Pulmonary artery endothelial cell (primary cell): ENCODE results near the gene ARHGEF16. TPM values are rescaled to one million over a fixed set of nuclear protein-coding genes. Genes with fewer than 3 reads are reported as not detected.

Source experiments
- DNase-seq: peaks from one replicate; pipeline ENCODE4 v3.0.0-alpha.2; 2011; ENCODE audit warnings: low read depth, low spot score
- total RNA-seq: library from RNA; depleted of rRNA; stranded (reverse); fragments of >200 nt; gene quantifications from 2 replicates; pipeline ENCODE4 v1.2.3, GENCODE V29; 2014

The ARHGEF16 gene
- total RNA-seq, 1 donor from 2014 or later = 0.66 TPM

DNA sequence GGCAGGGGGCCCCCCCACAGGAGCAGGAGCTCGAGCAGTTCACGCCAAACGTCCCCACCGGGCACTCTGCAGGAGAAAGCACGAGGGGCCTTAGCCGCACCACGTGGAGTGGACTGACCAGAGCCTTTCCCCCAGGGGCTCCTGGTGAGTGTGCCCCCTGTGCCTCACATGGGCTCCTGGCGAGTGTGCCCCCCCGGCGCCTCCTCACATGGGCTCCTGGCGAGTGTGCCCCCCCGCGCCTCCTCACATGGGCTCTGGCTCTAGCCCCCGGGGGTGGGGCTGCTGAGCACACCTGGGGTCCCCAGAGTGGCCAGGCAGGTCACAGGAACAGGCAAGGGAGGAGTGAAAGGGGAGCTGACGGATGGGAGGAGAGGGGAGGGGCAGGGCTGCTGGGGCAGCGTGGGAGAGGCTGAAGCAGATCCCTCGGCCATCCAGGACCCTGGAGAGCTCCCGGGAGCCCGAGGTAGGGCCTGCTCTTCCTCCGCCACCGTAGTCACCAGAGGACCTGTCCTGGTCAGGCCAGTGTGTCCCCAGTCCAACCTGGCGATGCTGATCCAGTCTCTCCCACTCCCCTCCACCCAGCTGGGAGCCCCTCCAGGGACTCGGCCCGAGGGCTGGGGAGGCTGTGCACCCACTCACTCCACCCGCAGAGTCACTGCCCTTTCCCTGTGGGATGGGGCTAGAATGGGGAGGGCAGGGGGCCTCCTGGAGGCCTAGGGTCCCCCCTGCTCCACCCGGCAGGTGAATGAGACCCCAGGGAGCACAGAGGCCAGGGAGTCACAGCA lies 47.6 kb downstream of the ARHGEF16 start:
- DNase-seq = peak; percentile 24

DNA sequence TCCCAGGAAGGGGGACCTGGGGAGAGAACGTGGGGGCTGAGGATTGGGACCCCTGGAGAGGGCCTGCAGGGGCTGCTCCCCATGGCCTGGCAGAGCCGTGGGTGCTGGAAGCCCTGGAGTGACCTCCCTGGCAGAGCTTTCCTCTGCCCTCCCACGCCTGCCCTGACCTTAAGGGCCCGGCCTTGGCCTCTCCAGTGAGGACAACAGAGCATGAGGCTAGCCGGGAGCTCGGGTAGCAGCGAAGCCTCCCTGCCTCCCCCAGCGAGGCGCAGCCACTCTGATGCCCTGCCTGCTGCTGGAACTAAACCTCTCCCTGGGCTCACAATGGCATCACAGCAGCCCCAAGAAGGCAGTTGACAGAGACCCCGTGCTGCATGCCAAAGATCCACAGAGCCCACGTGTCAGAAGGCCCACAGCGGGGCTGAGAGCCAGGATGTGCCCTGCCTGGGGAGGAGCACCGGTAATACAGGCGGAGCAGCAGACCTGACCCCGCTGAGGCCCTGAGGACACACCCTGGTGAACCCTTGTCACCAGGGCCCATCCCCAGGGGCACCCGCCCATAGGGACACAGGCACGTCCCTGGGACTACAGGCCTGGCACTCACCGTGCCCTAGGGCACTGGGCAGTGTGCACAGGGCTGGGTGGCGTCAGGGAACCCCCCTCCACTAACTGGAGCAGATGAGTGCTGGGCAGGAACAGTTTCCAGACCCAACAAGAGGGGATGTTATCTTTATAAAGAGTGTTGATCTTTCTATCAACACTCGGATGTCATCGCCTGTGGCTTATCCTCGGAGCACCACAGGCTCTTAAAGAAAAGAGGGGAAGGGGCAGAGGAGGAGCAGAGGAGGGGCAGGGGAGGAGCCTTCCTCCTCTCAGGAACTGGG lies 48.4 kb downstream of the ARHGEF16 start:
- no peak for DNase-seq

DNA sequence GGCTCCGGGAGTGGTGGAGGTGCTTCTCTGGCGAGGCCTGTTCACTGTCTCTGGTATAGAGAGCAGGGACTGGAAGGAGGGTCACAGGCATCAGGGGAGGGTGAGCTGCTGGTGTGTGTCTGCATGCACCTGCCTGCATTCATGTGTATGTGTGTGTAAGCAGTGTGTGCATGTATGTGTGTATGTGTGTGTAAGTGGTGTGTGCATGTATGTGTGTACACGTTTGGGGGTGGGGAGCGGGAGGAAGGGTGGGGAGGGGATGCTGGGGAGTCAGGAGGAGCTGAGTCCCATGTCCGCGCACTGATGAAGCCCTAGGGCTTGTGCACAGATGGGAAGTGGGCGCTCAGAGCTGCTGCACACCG lies 49.0 kb downstream of the ARHGEF16 start:
- DNase-seq = no peak

DNA sequence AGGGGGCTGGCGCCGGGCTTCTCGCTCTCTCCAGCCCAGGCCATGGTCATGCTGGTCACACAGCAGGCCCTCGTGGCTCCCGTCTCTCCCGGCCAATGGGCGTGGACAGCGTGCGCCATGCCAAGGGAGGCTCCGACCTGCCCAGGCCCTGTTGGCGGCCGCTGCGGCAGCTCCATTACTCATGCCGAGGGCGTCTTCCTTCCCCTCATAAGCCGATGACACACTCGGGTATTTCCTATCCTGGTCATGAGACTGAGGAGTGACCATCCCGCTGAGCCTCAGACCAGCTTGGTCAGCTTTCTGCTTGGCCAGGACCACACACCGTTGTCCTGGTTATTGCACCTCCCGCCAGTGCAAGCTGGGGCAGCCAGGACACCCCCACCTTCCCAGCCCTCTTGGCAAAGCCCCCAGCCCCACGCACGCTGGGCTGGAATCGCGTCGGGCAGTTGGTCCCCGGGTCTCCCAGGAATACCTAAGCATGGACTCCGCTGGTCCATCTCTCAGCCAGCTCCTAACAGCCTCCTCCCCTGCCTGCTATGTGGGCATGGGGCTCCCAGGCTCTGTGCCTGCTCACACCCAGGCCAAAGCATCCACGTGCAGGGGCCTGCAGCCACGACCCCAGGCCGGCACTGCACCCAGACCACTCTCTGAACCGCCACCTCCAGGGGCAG lies 49.8 kb downstream of the ARHGEF16 start:
- peak; percentile 88 for DNase-seq

DNA sequence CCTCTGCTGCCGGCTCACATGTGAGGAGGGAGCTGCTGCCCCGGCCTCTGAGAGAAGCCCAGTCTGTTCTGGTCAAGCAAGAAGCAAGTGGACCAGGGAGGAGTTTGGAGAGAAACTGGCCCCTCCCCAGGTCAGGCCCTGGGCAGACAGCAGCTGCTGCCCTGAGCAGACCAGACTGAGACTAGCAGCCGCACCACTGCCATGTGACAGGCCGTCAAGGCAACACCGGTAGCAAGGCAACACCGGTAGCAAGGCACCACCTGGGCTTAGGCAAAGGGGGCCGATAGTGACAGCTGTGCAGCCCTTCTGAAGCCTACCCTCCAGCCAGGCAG lies 50.3 kb downstream of the ARHGEF16 start:
- no peak for DNase-seq

DNA sequence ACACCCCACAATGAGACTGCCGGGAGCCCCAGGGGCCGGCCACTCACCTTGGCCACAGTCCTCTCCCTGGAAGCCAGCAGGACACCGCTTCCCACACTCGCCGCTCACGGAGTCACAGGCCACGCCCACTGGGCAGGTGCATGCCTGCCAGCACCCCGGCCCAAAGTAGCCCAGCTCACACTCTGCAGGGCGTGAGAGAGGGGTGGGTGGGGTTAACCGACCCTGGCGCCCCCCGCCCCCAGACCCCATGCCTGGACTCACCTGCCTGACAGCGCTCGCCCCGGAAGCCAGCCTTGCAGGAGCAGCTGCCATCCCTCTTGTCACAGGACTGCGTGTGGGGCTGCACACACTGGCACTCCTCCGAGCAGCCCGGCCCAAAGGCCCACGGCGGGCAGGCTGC lies 50.7 kb downstream of the ARHGEF16 start:
- no peak for DNase-seq

DNA sequence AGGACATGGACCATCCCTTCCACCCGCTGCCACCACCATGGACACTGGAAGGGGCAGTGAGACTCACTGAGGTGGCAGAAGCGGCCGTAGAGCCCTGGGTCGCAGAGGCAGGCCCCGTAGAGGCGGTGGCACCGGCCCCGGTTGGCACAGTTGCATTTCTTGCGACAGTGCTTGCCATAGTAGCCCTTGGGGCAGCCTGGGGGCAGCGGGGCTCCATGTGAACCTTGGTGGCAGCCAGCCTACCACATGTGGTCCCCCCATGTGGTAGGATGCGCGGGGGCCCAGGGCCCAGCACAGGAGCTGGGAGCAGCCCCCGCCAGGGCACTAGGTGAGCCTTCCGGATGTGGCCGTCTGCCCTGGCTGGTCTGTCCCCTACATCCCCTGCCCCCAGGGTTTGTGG lies 51.6 kb downstream of the ARHGEF16 start:
- no peak for DNase-seq

DNA sequence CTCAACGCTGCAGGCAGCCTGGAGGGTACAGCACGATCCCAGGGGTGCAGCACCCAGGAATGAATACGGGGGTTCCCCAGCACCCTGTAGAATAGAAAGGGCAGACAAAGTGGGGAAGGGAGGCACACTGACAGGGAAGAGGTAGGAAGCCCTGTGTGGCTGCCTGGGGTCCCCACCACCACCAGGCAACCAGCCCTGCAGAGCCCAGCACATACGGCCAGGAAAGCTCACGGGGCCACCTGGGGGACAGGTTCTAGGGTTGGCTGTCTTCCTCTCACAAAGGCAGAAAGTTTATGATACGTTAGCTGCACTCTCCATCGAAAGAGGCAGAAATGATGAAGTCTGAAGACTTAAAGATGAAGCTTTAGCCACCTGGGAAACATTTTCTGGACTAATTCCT lies 52.5 kb downstream of the ARHGEF16 start:
- DNase-seq = no peak

DNA sequence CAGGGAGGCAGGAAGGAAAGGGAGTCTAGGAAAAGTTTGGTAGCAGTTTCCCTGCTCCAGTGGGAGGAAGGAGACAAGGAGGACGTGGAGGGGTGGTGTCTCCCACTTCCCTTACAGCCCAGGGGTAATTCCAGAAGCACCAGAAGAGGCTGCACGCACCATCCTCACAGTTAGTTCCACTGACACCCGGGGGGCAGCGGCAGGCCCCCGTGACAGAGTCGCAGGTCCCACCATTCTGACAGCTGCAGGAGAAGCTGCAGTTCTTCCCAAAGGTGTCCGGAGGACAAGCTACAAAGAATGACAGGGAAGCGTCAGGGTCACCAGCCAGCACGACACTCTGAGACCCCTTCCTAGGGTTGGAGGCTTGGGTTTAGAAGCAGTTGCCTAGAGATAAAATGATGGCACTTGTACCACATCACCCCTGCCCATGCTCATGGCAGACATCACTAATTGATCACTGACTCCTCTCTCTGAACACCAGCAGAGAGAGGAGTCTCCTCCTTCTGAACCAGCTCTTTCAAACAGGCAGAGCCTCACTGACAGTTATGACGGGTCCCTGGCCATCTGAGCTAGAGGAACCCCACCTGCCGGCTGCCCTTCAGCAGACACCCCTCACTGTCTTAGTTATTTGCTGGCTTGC lies 53.3 kb downstream of the ARHGEF16 start:
- DNase-seq = no peak

DNA sequence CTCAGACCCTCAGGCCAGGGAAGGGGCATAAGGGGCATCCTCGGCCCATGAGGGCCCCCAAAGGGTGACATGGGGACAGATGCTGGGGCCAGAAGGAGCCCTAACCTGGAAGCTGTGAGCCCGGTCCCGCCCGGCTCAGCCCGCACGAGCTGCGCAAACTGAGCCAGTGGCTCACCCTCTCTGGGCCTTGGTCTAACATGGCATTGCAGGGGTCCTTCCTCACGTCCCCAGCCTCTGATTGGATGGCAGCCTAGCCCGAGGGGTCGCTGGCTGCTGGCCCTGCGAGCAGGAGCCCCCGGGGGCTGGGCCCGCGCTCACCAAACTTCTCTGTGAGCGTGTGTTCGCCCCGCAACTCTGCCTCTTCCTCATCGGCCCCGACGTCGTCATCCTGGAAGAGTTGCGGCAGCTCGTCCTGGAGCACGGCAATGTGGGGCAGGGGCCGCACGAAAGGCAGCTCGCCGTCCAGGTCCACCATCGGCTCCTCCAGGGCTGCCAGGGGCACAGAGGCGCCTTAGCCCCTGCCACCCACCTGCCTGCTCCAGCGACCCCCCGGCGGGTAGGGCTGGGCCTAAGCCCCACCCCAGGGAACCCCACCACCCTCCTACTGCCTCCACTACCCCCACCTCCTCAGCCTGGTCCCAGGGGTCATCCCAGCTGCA lies 54.4 kb downstream of the ARHGEF16 start:
- DNase-seq = no peak

DNA sequence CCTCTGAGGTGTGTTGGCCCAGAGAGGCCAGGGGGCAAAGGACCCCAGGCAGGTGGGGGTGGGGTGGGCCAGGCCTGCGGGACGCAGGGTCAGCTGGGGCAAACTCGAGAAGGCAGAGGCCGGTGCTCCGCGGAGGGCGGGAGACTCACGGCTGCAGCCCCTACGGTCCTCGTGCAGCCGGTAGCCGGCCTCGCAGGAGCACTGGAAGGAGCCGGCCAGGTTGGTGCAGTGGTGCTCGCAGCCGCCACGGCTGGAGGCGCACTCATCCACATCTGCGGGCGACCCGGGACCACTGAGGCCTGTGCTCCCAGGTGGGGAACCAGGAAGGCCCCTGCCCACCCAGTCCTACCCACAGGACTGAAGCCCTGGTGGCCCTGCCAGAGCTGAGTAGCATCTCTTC lies 55.3 kb downstream of the ARHGEF16 start:
- DNase-seq = no peak

DNA sequence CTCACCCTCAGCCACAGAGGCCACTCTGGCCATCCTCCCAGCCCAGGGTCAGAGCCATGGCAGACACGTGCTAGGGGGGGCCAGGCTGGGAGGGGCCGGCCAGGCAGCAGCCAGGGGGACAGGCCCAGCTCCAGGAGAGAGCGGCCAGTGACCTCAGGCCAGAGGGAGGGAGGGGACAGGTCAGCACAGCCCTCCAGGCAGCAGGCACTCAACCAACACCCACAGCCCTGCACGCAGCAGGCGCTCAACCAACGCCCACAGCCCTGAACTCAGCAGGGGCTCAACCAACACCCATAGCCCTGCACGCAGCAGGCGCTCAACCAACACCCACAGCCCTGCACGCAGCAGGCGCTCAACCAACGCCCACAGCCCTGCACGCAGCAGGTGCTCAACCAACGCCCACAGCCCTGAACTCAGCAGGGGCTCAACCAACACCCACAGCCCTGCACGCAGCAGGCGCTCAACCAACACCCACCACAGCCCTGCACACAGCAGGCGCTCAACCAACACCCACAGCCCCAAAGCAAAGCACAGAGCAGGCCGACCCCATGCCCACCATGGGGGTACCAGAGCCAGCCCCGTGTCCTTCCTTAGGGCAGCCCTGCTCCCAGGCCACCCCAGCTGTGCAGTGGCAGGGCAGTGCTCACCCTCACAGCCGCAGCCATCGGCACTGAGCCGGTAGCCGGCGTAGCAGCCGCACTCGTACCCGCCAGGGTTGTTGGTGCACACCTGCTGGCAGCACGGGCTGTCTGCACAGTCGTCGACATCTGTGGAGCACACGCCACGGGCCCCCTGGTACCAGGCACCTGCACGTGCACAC lies 55.9 kb downstream of the ARHGEF16 start:
- no peak for DNase-seq

DNA sequence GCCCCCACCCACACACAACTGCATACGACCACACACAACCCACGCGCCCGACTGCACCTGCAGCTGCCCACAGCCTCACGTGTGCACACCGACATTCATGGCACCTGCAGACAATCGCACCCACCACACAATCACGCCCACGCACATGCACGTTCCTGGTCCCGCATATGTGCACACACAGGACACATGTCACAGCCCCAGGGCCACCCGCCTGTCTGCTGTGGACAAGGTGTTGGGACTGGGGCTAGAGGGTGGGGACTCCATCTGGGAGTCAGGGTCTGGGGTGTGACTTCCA lies 56.4 kb downstream of the ARHGEF16 start:
- DNase-seq = no peak

DNA sequence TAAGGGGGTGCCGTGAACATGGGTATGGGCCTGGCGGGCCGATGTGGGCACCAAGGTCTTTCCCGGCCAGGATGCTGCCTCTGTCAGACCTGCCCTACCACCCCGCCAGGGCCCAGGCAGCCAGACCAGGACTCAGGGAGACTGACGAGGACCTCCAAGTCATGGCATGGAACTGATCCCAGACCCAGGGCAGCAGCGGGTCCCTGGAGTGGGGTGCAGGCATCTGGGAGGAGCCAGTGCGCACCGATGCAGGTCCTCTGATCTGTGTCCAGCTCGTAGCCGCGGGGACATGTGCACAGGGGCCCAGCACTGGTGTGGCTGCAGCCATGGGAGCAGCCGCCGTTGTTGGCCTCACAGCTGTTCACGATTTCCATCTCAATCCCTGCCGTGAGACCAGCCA lies 56.8 kb downstream of the ARHGEF16 start:
- DNase-seq = no peak

DNA sequence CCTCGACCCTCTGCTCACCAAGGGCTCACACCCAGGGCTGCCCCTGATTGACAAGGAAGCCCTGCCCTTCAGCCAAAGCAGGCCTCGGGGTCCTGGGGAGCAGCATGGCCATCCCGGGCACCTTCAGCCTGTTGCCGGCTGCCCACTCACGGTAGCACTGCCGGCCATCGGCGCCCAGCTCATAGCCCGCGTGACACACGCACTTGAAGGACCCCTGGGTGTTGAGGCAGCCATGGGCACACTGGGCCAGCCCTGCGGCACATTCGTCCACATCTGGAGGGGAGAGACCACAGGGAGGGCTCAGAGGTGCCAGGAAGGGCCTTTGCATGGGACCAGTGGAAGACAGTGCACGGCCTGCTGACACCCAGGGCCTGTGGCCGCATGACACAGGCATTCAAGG lies 57.4 kb downstream of the ARHGEF16 start:
- DNase-seq = no peak

DNA sequence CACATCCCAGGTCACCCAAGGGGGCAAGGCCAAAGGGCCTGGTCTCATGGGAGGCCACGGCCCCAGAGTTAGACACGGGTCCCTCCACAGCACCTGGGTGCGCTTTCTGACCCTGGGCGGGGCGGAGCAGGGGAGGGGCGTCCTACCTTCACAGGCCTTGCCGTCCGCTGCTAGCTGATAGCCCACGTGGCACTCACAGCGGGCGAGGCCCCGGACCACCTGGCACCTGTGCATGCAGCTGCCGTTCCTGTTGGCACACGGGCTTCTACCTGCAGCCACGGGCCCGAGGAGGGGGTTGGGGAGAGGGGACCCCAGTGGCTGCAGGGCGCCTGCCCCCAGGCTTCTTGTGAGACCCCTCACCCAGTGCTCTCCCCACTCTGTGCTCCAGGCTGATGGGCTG lies 59.9 kb downstream of the ARHGEF16 start:
- no peak for DNase-seq

DNA sequence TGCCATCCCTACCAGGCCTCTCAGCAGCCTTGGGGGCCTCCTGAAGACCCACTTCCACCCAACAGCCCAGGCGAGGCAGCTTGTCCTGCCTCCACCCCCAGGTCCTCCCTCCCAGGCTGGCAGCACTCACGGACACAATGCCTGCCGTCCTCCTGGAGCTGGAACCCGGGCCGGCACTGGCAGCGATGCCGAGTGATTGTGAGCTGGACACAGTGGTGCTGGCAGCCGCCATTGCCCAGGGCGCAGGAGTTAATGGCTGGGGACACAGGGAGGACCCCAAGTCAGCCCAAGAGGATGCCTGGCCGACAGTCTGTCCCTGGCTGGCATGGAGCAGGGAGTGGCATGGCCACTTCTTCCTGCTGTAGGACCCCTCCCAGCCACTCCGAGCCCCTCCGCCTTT lies 60.8 kb downstream of the ARHGEF16 start:
- no peak for DNase-seq

DNA sequence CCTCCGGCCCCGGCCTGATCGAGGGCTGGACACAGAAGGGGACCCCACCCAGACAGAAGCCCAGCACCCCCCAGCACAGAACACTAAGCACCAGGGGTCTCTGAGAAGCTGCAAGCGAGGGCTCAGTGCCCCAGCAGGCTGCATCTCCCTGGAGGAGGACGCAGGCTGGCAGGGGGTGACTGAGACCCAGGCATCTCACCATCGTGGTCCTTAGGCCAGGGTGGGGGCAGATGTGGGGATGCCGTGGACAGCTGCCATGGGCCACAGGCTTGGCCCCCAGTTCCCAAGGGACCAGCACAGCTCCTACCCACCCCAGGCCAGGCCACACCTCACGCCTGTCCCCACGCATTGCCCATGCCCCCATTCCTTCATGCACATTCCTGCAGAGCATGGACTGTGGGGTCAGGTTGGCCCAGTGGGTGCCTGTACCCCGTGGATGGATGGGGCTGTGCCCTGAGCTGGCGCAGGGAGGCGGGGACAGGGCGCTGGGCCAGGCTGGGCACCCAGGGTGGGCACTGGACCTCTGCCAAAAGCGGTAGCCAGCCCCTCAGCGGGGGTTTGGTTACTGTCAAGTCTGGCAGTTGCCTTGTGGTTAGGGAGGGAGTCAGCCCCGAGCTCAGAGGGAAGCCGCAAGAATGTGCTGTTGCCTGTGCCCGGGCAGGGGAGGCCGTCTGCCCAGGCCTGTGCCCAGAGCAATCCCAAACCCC lies 61.5 kb downstream of the ARHGEF16 start:
- no peak for DNase-seq

DNA sequence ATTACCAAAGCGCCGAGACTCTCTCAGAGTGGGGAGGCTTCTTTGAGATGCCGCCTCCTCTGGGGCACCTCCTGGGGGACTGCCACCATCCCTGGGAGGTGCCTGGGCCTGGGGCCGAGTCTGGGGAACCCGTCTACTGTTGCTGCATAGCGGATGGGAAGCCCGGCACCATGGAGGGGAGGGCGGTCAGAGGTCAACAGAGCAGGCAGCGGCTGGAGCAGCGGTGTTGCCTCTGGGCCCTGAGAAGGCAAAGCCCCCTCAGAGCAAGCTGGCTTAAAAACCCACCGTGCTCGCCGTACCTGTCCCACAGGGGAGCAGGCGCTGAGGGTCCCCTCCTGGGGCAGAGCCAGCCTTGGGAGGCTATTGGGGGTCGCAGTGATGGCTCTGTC lies 62.0 kb downstream of the ARHGEF16 start:
- DNase-seq = no peak
